H9 (cell line): ENCODE data around the gene GSX1. TPM values are rescaled to one million over a fixed set of nuclear protein-coding genes. Genes with fewer than 3 reads are reported as not detected.
A peak's percentile ranks its signal among the peaks of the same experiment; 100 is the strongest.

Experiments used
- DNase-seq: peaks from one replicate; pipeline ENCODE4 v3.0.0-alpha.2; 2017
- H2AFZ ChIP-seq: one replicate; pipeline ENCODE4 v1.6.1; 2013; ENCODE audit warnings: mild to moderate bottlenecking, low read length, control low read depth, moderate library complexity
- H2AK5ac ChIP-seq: 2 replicates; pipeline ENCODE4 v1.6.1; 2013; ENCODE audit warnings: low read length, control low read depth, mixed read lengths; ENCODE audit not compliant: insufficient read length
- H2BK120ac ChIP-seq: one replicate; pipeline ENCODE4 v1.6.1; 2013; ENCODE audit warnings: low read depth, mild to moderate bottlenecking, low read length, control low read depth, inconsistent platforms; ENCODE audit not compliant: poor library complexity, severe bottlenecking
- H2BK12ac ChIP-seq: 2 replicates; pipeline ENCODE4 v1.6.1; 2013; ENCODE audit warnings: low read length, control low read depth, mixed read lengths, low read depth; ENCODE audit not compliant: insufficient read length
- H2BK15ac ChIP-seq: 2 replicates; pipeline ENCODE4 v1.6.1; 2013; ENCODE audit warnings: low read depth, low read length, control low read depth
- H2BK20ac ChIP-seq: one replicate; pipeline ENCODE4 v1.6.1; 2013; ENCODE audit warnings: low read depth, mild to moderate bottlenecking, low read length, control low read depth, inconsistent platforms; ENCODE audit not compliant: poor library complexity, severe bottlenecking
- H2BK5ac ChIP-seq: 2 replicates; pipeline ENCODE4 v1.6.1; 2013; ENCODE audit warnings: low read length, control low read depth, mixed read lengths; ENCODE audit not compliant: insufficient read length
- H3K14ac ChIP-seq: 2 replicates; pipeline ENCODE4 v1.6.1; 2013; ENCODE audit warnings: low read length, control low read depth; ENCODE audit not compliant: insufficient read depth
- H3K18ac ChIP-seq: 2 replicates; pipeline ENCODE4 v1.6.1; 2013; ENCODE audit warnings: low read depth, mild to moderate bottlenecking, mixed read lengths, low read length, control low read depth; ENCODE audit not compliant: insufficient read length
- H3K23ac ChIP-seq: 2 replicates; pipeline ENCODE4 v1.6.1; 2013; ENCODE audit warnings: low read length, control low read depth, mixed read lengths, low read depth; ENCODE audit not compliant: insufficient read length
- H3K23me2 ChIP-seq: 2 replicates; pipeline ENCODE4 v1.6.1; 2013; ENCODE audit warnings: low read depth, mild to moderate bottlenecking, mixed read lengths, low read length, control low read depth; ENCODE audit not compliant: insufficient read length, poor library complexity, severe bottlenecking
- H3K27ac ChIP-seq: 2 replicates; pipeline ENCODE4 v1.5.1; 2013; ENCODE audit warnings: low read length, control low read depth, mixed read lengths, low read depth; ENCODE audit not compliant: insufficient read length
- H3K27me3 ChIP-seq: 2 replicates; pipeline ENCODE4 v1.6.1; 2013; ENCODE audit warnings: low read length, control low read depth, inconsistent platforms; ENCODE audit not compliant: insufficient read depth
- H3K4ac ChIP-seq: 2 replicates; pipeline ENCODE4 v1.6.1; 2013; ENCODE audit warnings: low read depth, mild to moderate bottlenecking, control low read depth, inconsistent platforms, low read length, moderate library complexity
- H3K4me1 ChIP-seq: 2 replicates; pipeline ENCODE4 v1.6.1; 2013; ENCODE audit warnings: low read length, control low read depth, inconsistent platforms; ENCODE audit not compliant: insufficient read depth
- H3K4me2 ChIP-seq: 2 replicates; pipeline ENCODE4 v1.6.1; 2013; ENCODE audit warnings: low read length, control low read depth, mixed read lengths; ENCODE audit not compliant: insufficient read length, insufficient read depth
- H3K56ac ChIP-seq: 2 replicates; pipeline ENCODE4 v1.6.1; 2013; ENCODE audit warnings: low read depth, mild to moderate bottlenecking, mixed read lengths, low read length, control low read depth; ENCODE audit not compliant: insufficient read length
- H3K79me1 ChIP-seq: 2 replicates; pipeline ENCODE4 v1.6.1; 2013; ENCODE audit warnings: low read depth, mild to moderate bottlenecking, moderate library complexity, low read length, control low read depth, inconsistent platforms; ENCODE audit not compliant: insufficient read depth, poor library complexity, severe bottlenecking
- H3K79me2 ChIP-seq: 2 replicates; pipeline ENCODE4 v1.6.1; 2013; ENCODE audit warnings: low read length, control low read depth, inconsistent platforms; ENCODE audit not compliant: insufficient read depth
- H3K9ac ChIP-seq: 2 replicates; pipeline ENCODE4 v1.6.1; 2013; ENCODE audit warnings: low read length, control low read depth, mixed read lengths; ENCODE audit not compliant: insufficient read length; ENCODE audit errors: extremely low read depth
- H3K9me3 ChIP-seq: one replicate; pipeline ENCODE4 v1.6.1; 2013; ENCODE audit warnings: low read depth, low read length, inconsistent platforms; ENCODE audit not compliant: control insufficient read depth
- H3T11ph ChIP-seq: one replicate; pipeline ENCODE4 v1.6.1; 2013; ENCODE audit warnings: mild to moderate bottlenecking, low read length, control low read depth, inconsistent platforms
- H4K20me1 ChIP-seq: one replicate; pipeline ENCODE4 v1.6.1; 2013; ENCODE audit not compliant: control insufficient read depth, insufficient read length, insufficient read depth
- H4K5ac ChIP-seq: 2 replicates; pipeline ENCODE4 v1.6.1; 2013; ENCODE audit warnings: low read depth, mild to moderate bottlenecking, mixed read lengths, low read length, control low read depth; ENCODE audit not compliant: insufficient read length
- H4K8ac ChIP-seq: replicated peaks from 2 replicates; pipeline ENCODE4 v1.6.1; 2013; ENCODE audit warnings: low read length, control low read depth, mixed read lengths, low read depth; ENCODE audit not compliant: insufficient read length
- H4K91ac ChIP-seq: 2 replicates; pipeline ENCODE4 v1.6.1; 2013; ENCODE audit warnings: low read depth, mild to moderate bottlenecking, moderate library complexity, mixed read lengths, low read length, control low read depth; ENCODE audit not compliant: insufficient read length
- H3K27ac Mint-ChIP-seq, 3 experiments: 2 replicates in 2 of 3; 3 replicates in 1 of 3; pipeline ENCODE4 v1.8.0; 2020 to 2021; ENCODE audit warnings: mixed read lengths in 3 of 3, mild to moderate bottlenecking in 1 of 3, moderate library complexity in 1 of 3
- H3K27me3 Mint-ChIP-seq: 2 replicates; pipeline ENCODE4 v1.8.0; 2021; ENCODE audit warnings: low read depth, mild to moderate bottlenecking, moderate library complexity, mixed read lengths
- H3K36me3 Mint-ChIP-seq, 3 experiments: 2 replicates in 2 of 3; 3 replicates in 1 of 3; pipeline ENCODE4 v1.8.0; 2020 to 2021; ENCODE audit warnings: low read depth in 3 of 3, mixed read lengths in 3 of 3; ENCODE audit not compliant: insufficient read depth in 1 of 3
- H3K4me1 Mint-ChIP-seq, 2 experiments: 2 replicates each; pipeline ENCODE4 v1.8.0; 2020; ENCODE audit warnings: mixed read lengths in 2 of 2
- H3K4me3 Mint-ChIP-seq, 2 experiments: 2 replicates in 1 of 2; 3 replicates in 1 of 2; pipeline ENCODE4 v1.8.0; 2020 to 2021; ENCODE audit warnings: mild to moderate bottlenecking in 2 of 2, mixed read lengths in 2 of 2, moderate library complexity in 1 of 2
- H3K9me3 Mint-ChIP-seq, 2 experiments: 2 replicates in 1 of 2; 3 replicates in 1 of 2; pipeline ENCODE4 v1.8.0; 2020; ENCODE audit warnings: mild to moderate bottlenecking in 2 of 2, mixed read lengths in 2 of 2, moderate library complexity in 1 of 2
- WGBS: extraction: QIAGEN DNeasy Blood & Tissue Kit; methylation state at CpG from one replicate; pipeline ENCODE4 v1.1.7; 2013; ENCODE audit warnings: missing lambda C conversion rate, low lambda C conversion rate, mixed read lengths; ENCODE audit not compliant: insufficient read length; ENCODE audit errors: extremely low coverage; 5-methylcytosine and 5-hydroxymethylcytosine counted together
- total RNA-seq: library from RNA; stranded (reverse); gene quantifications from 2 replicates; pipeline ENCODE4 v1.2.1, GENCODE V29; 2021
- TF ChIP-seq, protein P1 (sequence below): fragments of 200-600 bp; sonication (generic); conservative IDR thresholded peaks from 3 replicates; pipeline ENCODE4 v1.8.0; 2021; ENCODE audit warnings: antibody characterized with exemption, mild to moderate bottlenecking

Gene GSX1
- total RNA-seq, 1 experiment from 2014 or later: not detected

DNA sequence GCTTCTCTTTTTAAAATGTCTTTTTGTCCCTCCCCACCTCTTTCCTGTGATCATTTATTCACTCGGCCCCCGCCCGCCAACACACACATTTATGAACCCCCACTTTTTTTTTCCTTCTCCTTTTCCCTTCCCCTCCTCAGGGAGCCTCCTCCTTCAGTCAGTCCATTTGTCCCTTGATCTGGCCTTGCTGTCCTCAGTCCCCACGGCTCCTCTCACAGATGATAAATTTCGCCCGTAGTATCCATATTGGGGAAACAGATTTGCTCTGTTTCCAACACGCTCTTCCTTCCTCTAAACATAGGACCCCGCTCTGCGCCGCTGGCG, 2.0 kb downstream of the GSX1 start:
- no peak overlapping the region for H3K27ac ChIP-seq
- H3K27me3 ChIP-seq: peaks cover 96% of the 10 kb centered on the region
- no CpG with 5 or more reads among the region's 11 CpGs for WGBS
- DNase-seq: no peak
- no peak overlapping the region for H4K8ac ChIP-seq
- H4K91ac ChIP-seq: no peak overlapping the region
- Mint-ChIP-seq H3K27me3 (peaks cover 100% of the 10 kb centered on the region), H3K9me3 (peaks cover 0 to 5% of the 10 kb centered on the region in 2 experiments; a peak in 2 of 5 replicates), H3K4me3 (peak overlapping the region in 1 of 2 experiments; percentile 60; a peak in 3 of 5 replicates), H3K4me1 (peaks cover 52 to 74% of the 10 kb centered on the region in 2 experiments), H3K27ac (no peak overlapping the region; a peak in 1 of 7 replicates), H3K36me3 (no peaks in the 10 kb centered on the region; a peak in 1 of 7 replicates)
- no peaks in the 10 kb centered on the region for H3K79me1 ChIP-seq
- no peaks in the 10 kb centered on the region for H4K20me1 ChIP-seq
- H3K4ac ChIP-seq: no peak overlapping the region
- no peak overlapping the region for H3K9ac ChIP-seq
- no peak overlapping the region for H3K23ac ChIP-seq
- H3T11ph ChIP-seq: no peak overlapping the region
- H3K9me3 ChIP-seq: no peaks in the 10 kb centered on the region
- no peaks in the 10 kb centered on the region for H3K4me1 ChIP-seq
- no peaks in the 10 kb centered on the region for H3K79me2 ChIP-seq
- no peak overlapping the region for H2BK120ac ChIP-seq
- no peak overlapping the region for H2BK20ac ChIP-seq
- TF ChIP-seq, protein P1, sequence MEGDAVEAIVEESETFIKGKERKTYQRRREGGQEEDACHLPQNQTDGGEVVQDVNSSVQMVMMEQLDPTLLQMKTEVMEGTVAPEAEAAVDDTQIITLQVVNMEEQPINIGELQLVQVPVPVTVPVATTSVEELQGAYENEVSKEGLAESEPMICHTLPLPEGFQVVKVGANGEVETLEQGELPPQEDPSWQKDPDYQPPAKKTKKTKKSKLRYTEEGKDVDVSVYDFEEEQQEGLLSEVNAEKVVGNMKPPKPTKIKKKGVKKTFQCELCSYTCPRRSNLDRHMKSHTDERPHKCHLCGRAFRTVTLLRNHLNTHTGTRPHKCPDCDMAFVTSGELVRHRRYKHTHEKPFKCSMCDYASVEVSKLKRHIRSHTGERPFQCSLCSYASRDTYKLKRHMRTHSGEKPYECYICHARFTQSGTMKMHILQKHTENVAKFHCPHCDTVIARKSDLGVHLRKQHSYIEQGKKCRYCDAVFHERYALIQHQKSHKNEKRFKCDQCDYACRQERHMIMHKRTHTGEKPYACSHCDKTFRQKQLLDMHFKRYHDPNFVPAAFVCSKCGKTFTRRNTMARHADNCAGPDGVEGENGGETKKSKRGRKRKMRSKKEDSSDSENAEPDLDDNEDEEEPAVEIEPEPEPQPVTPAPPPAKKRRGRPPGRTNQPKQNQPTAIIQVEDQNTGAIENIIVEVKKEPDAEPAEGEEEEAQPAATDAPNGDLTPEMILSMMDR: no peak
- no peak overlapping the region for H2AFZ ChIP-seq
- H3K56ac ChIP-seq: no peak overlapping the region
- H3K18ac ChIP-seq: no peak overlapping the region
- H2BK15ac ChIP-seq: no peak overlapping the region
- no peak overlapping the region for H3K14ac ChIP-seq
- H2BK12ac ChIP-seq: no peak overlapping the region
- no peak overlapping the region for H3K4me2 ChIP-seq
- H2AK5ac ChIP-seq: no peak overlapping the region
- H4K5ac ChIP-seq: no peak overlapping the region
- H3K23me2 ChIP-seq: peaks cover 5% of the 10 kb centered on the region
- H2BK5ac ChIP-seq: no peak overlapping the region
